HG02981 (cell line): ENCODE results near the gene CEP89.
"Not testable (repeated sequence)": the region's sequence is repeated elsewhere in the genome, so short reads cannot be mapped to it uniquely, and the experiment has no call there.

Experiments
- ATAC-seq: cut with Tn5 transposase; IDR thresholded peaks from one replicate; pipeline ENCODE4 v1.9.1; 2021; ENCODE audit warnings: mild to moderate bottlenecking, moderate library complexity; ENCODE audit not compliant: unreplicated experiment

Gene CEP89

DNA sequence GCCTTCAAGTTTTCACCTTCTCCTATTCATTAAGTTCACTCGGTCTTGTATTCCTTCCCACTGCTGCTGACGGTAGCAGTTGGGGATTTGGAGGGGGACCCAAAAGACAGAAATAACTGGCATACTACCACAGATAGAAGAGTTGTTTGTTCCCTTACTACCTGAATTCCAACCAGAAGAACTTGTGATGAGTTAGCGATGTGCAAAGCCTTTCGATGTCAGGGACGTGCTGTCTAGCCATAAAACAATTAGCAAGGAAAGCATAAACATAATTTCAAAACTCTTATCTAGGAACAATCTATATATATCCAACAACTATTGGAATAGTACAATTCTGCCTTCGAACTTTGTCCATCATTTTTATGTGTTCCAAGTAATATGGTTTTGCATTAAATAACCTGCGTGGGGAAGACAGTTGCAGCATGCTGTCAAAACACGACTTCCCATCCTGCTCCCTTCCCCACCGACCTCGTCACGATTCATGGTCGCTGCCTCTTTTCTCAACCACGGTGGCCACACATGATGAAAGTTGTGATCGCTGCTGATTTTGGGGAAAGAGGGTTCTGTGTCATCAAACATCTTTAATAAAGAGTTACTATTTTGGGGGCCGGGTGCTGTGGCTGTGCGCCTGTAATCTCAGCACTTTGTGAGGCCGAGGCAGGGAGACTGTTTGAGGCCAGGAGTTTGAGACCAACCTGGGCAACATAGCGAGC lies 98.4 kb downstream of the CEP89 start:
- ATAC-seq, result no peak

DNA sequence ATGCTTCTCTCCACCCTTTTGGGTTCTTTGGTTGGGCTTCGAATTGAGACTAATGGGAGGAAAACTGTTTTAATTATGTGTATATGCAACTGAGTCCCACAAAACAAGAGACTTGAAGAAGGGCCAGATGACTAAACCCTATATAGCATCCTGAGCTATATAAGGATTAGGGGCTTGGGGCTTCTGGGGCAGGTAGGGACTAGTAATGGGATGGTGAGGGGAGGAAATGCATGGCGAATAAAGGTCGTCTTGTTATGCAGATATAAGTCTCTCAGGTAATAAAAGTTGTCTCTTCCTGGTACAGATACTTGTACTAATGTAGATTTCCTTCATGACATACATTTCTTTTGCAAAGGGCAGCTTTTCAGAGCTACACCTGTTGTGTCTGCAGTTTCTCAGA lies 99.4 kb downstream of the CEP89 start:
- no peak for ATAC-seq

DNA sequence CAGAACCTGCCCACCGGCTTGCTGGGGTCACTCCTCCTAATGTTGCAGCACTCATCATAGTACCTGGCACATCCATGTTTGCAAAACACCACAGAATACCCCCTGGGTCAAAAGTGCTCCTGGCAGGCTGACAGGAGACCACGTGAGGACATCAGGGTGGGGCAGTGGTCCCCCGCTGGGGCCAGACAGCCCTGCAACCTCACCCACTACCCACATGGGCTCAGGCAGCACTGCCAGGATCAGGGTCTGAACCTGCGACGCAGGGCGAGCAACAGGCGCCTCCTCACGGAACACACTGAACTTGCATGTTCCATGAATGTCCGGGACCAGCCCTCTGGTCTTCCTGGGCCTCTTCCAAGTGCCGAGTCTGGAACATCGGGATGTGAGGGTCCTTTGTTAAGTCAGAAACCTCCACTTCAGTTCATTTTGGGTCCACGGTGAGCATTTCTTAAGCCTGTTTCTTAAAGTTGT lies 100.7 kb downstream of the CEP89 start:
- ATAC-seq, result no peak

DNA sequence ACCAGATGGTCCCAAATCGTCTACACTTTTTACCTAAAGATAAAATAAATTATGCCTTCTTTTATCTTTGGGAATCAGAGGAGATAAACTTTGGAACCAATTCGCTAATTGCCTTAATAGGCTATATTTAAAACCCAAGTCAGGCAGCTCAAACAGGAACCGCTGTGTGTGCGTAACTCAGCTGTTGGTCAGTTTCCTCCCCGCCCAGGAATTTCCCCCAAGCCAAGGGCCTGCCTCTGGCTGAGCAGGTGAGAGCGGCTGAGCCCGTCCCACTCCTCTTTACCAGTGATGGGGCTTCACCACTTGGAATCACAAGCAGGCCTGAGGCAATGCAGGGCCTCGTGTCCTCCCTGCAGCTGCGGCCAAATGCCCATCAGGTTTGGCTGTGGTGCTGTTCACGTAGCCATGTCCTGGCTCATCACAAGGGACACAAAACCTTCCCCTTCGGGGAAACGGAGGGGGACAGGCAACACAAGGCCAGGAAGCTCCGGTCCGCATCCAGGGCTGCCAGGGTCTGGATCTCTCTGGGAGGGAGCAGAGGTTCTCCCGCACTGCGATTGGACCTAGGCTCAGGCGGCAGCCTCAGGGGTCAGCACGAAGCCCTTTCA lies 101.7 kb downstream of the CEP89 start:
- no peak for ATAC-seq

DNA sequence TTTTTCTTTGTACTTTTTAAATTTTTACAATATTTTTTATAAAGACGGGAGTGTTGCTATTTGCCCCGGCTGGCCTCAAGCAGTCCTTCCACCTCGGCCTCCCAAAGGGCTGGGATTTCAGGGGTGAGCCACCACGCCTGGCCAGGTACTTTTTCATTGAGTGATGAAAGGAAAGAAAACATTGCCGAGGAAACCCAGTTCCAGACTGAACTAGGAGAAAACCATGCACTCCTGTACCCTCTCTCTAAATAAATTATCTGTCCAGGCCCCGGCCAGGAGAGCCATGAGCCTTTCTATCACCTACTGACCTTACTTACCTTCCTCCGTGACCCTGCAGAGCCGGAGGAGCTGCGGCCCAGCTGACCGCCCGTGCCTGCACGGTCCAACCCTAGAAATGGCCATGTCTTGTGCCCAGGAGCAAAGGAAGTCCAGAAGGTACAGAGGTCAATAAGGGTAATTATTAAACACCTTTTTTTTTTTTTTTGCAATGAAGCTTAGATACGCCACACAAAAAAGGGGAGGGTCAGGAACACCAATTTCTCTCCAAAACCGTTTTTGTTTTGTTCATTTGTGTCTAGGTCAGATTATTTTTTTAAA lies 102.3 kb downstream of the CEP89 start, which contains the start of gene SLC7A9:
Gene SLC7A9 (minus strand): TSS at position 399 of the 597 bp plus-strand sequence. CDS start 1,233 bp downstream, outside the sequence.
- no peak for ATAC-seq

DNA sequence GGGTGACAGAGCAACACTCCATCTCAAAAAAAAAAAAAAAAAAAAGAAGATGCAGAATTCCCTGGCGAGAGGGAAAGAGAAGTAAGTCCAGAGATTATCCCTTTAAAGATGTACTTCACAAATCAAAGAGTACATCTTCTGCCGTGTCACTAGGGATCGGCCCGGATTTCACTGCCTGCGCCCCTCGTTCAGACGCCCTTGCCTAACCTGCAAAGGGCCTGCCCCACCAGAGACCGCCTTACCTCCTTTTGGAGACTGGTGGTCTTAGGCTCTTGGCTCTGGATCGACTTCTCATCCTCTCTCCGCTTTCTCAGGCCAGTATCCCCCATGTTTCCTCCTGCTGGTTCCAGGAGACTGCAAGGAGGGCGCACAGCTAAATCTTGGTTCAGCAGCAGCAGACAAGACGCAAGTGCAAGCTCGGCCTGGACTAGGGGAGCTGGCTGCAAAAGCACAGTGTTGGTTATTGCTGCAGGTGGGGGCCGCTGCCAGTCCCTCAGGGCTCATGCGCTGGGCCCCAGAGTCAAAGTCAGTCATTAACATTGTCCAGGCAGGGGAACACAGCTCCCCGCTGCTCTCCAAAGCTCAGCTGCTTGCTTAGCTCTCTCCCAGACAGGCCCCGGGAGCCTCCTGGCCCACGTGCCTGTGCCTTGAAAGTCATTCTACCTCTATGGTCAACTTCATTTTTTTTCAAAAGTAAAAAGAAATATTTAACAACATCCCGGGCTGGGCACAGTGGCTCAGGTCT lies 103.4 kb downstream of the CEP89 start:
- ATAC-seq, result no peak

DNA sequence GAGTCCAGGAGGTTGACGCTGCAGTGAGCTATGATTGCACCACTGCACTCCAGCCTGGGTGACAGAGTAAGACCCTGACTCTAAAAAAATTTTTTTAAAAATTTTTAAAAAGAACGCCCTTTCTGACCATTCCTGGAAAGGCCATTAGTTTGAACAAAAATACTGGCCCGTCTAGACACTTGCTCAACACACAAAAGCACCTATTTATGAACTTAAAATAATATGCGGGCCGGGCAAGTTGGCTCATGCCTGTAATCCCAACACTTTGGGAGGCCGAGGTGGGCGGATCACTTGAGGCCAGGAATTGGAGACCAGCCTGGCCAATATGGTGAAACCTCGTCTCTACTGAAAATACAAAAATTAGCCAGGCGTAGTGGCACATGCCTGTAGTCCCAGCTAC lies 104.3 kb downstream of the CEP89 start:
- not testable (repeated sequence) for ATAC-seq

DNA sequence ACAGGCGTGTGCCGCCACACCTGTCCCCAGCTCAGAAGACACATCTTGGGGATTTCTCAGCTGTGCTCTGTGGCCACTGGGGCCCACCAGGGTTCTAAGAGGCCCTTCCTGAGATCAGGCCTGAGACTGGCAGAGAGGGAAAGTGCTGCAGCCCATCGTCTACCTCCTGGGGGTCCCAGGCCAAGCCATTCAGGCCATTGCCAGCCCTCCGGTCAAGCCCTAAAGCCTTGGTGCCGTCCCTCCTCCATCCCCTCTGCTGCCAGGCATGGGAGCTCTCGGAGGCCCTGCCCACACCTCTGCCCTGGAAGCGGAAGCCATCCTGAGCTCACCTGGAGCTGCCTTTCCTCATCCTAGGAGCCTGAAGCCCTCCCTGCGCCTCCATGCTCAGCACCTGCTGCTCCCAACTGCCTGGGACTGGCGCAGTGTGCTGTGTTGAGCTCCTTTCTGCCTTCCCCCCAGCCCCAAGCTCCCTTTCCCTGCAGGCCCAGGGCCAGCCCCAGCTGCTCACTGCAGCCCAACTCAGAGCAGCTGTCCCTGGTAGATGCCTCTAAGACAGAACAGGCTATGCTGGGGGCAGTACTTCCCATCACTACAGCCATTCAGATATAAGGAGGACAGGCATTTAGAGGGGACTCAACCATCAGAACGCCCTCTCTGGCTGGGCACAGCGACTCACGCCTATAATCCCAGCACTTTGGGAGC lies 105.0 kb downstream of the CEP89 start:
- ATAC-seq, result no peak

DNA sequence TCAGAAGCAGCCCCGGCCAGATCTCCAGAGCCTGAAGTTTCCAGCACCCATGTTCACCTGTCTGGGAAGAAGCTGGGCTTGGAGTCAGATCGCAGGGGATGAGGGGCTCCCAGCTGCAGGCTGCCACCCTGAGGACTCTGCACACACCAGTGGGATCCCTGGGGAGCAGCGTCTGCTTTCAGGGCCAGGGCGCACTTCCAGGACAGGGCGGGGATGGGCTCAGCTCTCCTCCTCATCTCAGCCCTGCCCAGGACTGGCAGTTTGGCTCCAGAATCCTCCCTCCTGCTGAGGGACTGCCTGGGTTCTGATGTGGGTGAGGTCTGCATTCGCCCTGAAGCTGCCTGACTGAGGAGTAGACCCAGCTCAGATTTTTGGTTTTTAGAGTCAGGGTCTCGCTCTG lies 105.7 kb downstream of the CEP89 start:
- ATAC-seq, result no peak

DNA sequence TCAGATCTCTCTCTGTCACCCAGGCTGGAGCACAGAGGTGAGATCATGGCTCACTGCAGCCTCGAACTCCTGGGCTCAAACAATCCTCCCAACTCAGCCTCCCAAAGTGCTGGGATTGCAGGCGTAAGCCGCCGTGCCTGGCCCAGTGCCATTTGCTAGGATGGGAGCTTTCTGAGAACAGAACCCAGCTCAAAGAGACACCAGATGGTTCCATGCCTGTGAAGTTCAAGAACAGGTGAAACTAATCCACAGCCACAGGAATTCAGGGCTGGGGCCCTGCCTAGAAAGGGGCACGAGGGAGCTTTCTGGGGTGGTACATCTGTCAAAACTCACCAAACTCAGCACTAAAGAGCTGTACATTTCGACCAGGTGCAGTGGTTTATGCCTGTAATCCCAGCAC lies 106.4 kb downstream of the CEP89 start:
- no peak for ATAC-seq

DNA sequence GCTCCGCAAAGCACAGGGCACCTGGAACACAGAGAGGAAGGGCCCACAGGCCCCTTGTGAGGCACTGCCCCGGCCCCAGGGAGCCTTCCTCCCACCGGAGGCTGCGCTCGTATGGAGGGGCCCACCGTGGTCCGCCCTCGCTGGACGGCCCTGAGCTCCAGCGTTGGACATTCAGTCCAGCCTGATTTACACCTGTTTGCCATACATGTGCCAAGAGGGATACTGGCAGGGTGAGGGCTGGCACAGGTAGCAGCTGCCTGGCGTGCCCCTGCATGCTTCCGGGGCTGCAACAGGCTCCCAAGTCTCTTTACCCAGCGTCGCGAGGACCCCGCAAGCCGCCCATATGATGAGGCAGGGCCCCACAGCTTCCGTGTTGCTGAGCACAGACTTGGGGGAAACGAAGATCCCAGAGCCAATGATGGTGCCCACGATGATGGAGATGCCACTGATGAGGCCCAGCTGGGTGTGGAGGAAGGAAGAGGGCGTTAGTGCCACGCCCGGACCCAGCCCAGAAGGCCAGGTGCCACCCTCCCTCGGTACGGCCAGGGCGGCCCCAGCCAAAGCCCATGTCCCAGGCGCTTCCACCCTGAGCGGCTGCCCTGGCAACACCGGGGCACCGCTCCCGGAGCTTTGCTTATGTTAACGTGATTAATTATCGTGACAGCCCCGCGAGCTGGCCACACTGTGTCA lies 107.3 kb downstream of the CEP89 start:
- ATAC-seq, result no peak

DNA sequence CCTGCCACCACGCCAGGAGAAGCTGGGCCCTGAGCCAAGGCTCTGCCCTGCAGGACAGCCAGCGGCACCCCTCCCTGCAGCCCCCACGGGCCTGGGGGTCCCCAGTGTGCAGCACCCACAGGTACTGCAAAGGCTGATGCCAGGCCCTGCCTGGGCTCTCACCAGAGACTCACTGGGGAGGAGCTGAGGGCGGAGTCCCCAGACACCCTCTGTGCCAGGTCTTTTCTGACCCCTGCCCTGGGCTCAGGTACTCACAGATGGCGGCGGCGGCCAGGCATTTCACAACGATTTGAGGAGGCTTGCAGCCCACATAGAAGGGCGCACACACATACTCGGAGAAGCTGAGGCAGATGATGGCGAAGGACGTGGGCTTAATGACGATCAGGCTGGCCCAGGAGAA lies 107.9 kb downstream of the CEP89 start:
- ATAC-seq, result no peak

DNA sequence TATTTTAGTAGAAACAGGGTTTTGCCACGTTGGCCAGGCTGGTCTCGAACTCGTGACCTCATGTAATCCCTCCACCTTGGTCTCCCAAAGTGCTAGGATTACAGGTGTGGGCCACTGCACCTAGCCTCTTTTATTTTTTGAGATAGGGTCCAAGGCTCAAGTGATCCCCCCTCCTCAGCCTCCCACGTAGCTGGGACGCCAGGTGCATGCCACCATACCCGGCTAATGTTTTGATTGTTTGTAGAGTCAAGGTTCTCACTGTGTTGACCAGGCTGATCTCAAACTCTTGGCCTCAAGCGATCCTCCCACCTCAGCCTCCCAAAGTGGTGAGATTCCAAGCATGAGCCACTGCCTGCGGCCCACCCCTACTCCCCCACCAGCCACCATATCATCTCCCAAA lies 108.5 kb downstream of the CEP89 start:
- ATAC-seq, result no peak

DNA sequence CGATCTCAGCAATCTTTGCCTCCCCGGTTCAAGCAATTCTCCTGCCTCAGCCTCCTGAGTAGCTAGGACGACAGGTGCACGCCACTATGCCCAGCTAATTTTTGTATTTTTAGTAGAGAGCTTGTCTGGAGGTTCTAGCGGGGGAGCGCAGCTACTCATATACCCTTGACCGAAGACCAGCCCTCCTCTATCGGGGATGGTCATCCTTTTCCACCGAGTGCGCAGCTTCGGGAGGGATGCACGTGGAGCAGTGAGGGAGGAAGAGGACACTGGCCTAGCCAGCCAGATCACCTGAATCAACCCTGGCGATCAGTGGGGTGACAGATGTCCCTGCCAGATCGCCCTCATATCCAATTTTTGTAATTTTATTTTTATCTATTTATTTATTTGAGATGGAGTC lies 109.0 kb downstream of the CEP89 start:
- ATAC-seq, result no peak

DNA sequence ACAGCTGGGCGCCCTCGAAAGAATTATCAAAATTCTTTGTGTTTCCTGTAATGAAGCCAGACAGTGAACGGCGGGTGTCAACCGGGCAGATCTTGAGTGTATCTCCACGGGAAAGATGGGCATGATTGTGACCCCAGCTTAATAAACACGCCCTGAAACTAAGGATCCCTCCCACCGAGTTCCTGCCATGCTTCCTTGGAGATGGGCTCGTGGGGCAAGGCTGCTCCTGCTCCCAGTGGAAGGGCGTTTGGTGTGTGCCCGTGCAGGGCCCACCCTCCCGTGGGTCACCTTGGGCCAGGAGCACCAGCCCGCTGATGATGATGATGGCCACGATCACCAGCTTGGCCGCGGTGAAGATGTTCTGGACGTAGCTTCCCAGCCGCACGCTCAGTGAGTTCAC lies 109.6 kb downstream of the CEP89 start:
- ATAC-seq, result no peak

DNA sequence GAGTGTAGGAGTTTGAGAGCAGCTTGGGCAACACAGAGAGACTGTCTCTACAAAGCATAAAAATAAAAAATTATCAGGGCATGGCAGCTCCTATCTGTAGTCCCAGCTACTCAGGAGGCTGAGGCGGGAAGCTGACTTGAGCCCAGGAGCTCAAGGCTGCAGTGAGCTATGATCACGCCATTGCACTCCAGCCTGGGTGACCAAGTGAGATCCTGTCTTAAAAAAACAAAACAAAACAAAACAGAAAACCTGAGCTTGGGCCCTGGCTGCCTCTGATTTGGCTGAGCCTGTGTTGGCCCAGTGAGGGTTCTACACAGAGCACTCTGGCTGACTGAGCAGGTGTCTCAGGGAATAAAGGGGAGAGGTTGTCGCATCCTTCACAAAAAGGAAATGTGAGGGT lies 110.2 kb downstream of the CEP89 start:
- no peak for ATAC-seq

DNA sequence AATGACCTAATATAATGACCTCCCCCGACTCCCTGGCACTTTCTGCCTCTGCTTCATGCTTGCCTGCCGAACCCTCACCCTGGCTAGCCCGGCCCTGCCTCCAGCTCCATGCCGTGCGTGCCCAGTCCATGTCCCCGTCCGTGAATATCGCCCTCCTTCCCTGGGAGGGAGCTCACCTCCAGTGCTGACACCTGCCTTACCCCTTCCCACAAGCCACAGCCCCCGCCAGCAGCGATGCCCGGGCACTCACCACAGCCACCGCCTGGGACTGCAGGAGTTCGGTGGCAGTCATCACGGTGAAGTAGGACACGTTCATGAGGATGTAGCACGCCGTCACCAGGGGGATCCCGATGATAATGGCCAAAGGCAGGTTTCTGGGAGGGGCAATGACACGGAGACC lies 112.2 kb downstream of the CEP89 start:
- no peak for ATAC-seq

DNA sequence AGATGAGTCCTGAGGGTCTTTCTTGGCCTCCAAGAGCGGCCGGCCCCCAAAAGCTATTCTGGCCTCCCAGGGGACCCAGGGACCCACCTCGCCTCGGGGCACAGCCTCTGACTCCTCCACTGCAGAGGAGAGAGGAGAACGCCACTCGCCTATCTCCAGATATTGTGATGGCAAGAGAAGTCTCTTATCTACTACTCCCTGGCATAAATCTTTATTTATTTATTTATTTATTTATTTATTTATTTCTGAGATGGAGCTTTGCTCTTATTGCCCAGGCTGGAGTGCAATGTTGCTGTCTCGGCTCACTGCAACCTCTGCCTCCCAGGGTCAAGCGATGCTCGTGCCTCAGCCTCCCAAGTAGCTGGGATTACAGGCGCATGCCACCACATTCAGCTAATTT lies 113.2 kb downstream of the CEP89 start:
- ATAC-seq, result no peak

DNA sequence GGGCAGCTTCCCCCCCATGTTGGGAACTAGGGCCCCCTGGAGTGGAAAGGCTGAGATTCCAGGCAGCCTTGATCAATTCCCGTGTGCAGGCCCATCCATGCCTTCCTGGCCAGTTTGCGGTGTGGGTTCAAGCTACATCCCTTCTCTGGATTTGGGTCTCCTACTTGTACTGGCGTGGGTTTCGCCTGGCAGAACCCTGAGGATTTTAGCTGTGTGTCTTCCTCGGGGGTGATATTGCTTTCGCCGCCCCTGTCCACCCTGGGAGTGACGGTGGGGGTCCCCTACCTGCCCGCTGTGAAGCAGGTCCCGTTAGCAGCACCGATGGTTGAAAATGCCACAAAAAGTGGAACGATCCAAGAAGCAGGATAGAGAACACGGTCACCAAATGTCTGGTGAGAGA lies 113.6 kb downstream of the CEP89 start:
- ATAC-seq, result no peak

DNA sequence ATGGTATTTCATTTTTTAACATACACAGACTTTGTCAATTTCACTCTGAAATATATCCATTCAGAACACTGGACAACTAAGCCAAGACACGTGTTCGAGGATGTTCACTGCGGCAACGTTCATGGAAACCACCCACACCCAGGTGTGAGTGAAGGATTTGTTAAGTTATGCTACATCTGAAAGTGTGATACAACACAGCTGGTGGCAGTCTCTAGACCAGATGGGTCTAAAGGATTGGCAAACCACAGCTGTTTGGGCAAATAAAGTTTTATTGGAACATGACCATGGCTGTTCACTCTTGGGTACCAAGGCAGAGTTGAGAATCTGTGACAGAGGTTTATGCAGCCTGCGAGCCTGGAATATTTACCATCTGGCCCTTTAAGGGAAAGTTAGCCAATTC lies 114.2 kb downstream of the CEP89 start:
- ATAC-seq, result no peak
